Stimulated activated CD8-positive, alpha-beta memory T cell treated with anti-CD3 and anti-CD28 coated beads, Interleukin-7, amount 100 ng/mL, for 24 hours (primary cell): ENCODE data around the gene MED19.
"Not testable (repeated sequence)": the region's sequence is repeated elsewhere in the genome, so short reads cannot be mapped to it uniquely, and the experiment has no call there.

Source experiments
- DNase-seq: peaks from one replicate; pipeline ENCODE4 v3.0.0-alpha.2; 2020; ENCODE audit warnings: low read depth

The MED19 gene

GRCh38 chr11:57704932-57705331, 7.1 kb downstream of the MED19 start:
- DNase-seq: no peak

- no peak for DNase-seq
These were observed 8.7 kb downstream of the MED19 start for GRCh38 chr11:57703341-57703740.

- DNase-seq: no peak
These were observed 11.6 kb downstream of the MED19 start for GRCh38 chr11:57700425-57700824.

GRCh38 chr11:57699813-57700212, 12.2 kb downstream of the MED19 start:
- no peak for DNase-seq

- DNase-seq: no peak
These were observed 13.1 kb downstream of the MED19 start for GRCh38 chr11:57698843-57699365.

GRCh38 chr11:57690474-57690873, 21.5 kb downstream of the MED19 start:
- not testable (repeated sequence) for DNase-seq

GRCh38 chr11:57681168-57681567, 30.8 kb downstream of the MED19 start:
- no peak for DNase-seq

- no peak for DNase-seq
These were observed 31.5 kb downstream of the MED19 start for GRCh38 chr11:57680552-57680874.

GRCh38 chr11:57679396-57679795, 32.6 kb downstream of the MED19 start:
- DNase-seq: no peak

- no peak for DNase-seq
These were observed 36.7 kb downstream of the MED19 start for GRCh38 chr11:57675176-57675941.

- DNase-seq: no peak
These were observed 37.8 kb downstream of the MED19 start for GRCh38 chr11:57674251-57674650.

GRCh38 chr11:57668434-57668782, 43.6 kb downstream of the MED19 start:
- DNase-seq: peak; percentile 20

- peak; percentile 97 for DNase-seq
These were observed 44.1 kb downstream of the MED19 start, which contains the start of gene ZDHHC5 for GRCh38 chr11:57667736-57668433. Gene ZDHHC5, plus strand, starts transcription at chr11:57668114. Its CDS starts 4,977 bp downstream, at chr11:57673091.

- peak; percentile 79 for DNase-seq
These were observed 44.8 kb downstream of the MED19 start for GRCh38 chr11:57667117-57667735.

- DNase-seq: no peak
These were observed 48.0 kb downstream of the MED19 start for GRCh38 chr11:57663975-57664374.

- no peak for DNase-seq
These were observed 49.1 kb downstream of the MED19 start for GRCh38 chr11:57662893-57663292.

- DNase-seq: no peak
These were observed 52.3 kb downstream of the MED19 start for GRCh38 chr11:57659669-57660068.

- DNase-seq: no peak
These were observed 54.0 kb downstream of the MED19 start for GRCh38 chr11:57658023-57658361.

- DNase-seq: peak; percentile 98
These were observed 54.6 kb downstream of the MED19 start, which contains the start of gene CLP1 for GRCh38 chr11:57657194-57658022. Gene CLP1, plus strand, starts transcription at chr11:57657762. Its CDS starts 1,715 bp downstream, at chr11:57659477.

GRCh38 chr11:57656885-57657193, 55.2 kb downstream of the MED19 start:
- DNase-seq: no peak
